Cerebellar nuclear complex (tissue), 1 donor: ENCODE data around the gene C9orf50.

Experiments used
- DNase-seq, 2 experiments: peaks; one replicate each; lab custom pipeline; 2025; lab: John Stamatoyannopoulos, UW

The C9orf50 gene

GRCh38 chr9:129591916-129592315, 29.0 kb downstream of the C9orf50 start:
- DNase-seq, result no peak

GRCh38 chr9:129590466-129590865, 30.4 kb downstream of the C9orf50 start:
- no peak for DNase-seq

GRCh38 chr9:129587487-129588262, 33.2 kb downstream of the C9orf50 start:
- DNase-seq, result no peak

GRCh38 chr9:129586685-129587084, 34.2 kb downstream of the C9orf50 start:
- no peak for DNase-seq

- DNase-seq, result no peak
Measured at GRCh38 chr9:129586245-129586644, 34.7 kb downstream of the C9orf50 start.

- no peak for DNase-seq
Measured at GRCh38 chr9:129585352-129585751, 35.5 kb downstream of the C9orf50 start.

GRCh38 chr9:129584136-129584535, 36.8 kb downstream of the C9orf50 start:
- peak in 1 of 2 experiments; percentile 28 for DNase-seq

GRCh38 chr9:129583308-129584038, 37.4 kb downstream of the C9orf50 start:
- DNase-seq, result no peak

- DNase-seq, result no peak
Measured at GRCh38 chr9:129582855-129583254, 38.0 kb downstream of the C9orf50 start.

GRCh38 chr9:129581505-129582189, 39.3 kb downstream of the C9orf50 start:
- DNase-seq, result no peak

GRCh38 chr9:129580211-129580915, 40.5 kb downstream of the C9orf50 start:
- DNase-seq, result no peak

- DNase-seq, result no peak
Measured at GRCh38 chr9:129579294-129579693, 41.6 kb downstream of the C9orf50 start.

GRCh38 chr9:129576546-129577543, 44.1 kb downstream of the C9orf50 start:
- DNase-seq, result no peak

GRCh38 chr9:129575818-129576217, 45.1 kb downstream of the C9orf50 start:
- DNase-seq, result no peak

GRCh38 chr9:129574911-129575585, 45.9 kb downstream of the C9orf50 start:
- no peak for DNase-seq

GRCh38 chr9:129573977-129574376, 46.9 kb downstream of the C9orf50 start:
- DNase-seq, result no peak

GRCh38 chr9:129572517-129572916, 48.4 kb downstream of the C9orf50 start:
- no peak for DNase-seq

GRCh38 chr9:129572052-129572425, 48.9 kb downstream of the C9orf50 start:
- no peak for DNase-seq

GRCh38 chr9:129571298-129572051, 49.4 kb downstream of the C9orf50 start:
- DNase-seq, result no peak
